Type B pancreatic cell (in vitro differentiated cells): ENCODE results near the gene TPRX1. TPM values are rescaled to one million over a fixed set of nuclear protein-coding genes. Genes with fewer than 3 reads are reported as not detected.

Source experiments
- DNase-seq: peaks from one replicate; pipeline ENCODE4 v3.0.0; 2021; ENCODE audit warnings: mixed read lengths; ENCODE audit not compliant: unreplicated experiment; ENCODE audit errors: extremely low spot score
- H3K27ac Mint-ChIP-seq: 2 replicates; pipeline ENCODE4 v1.8.0; 2021; ENCODE audit warnings: mild to moderate bottlenecking, mixed read lengths
- H3K27me3 Mint-ChIP-seq: 2 replicates; pipeline ENCODE4 v1.8.0; 2021; ENCODE audit warnings: mixed read lengths
- H3K36me3 Mint-ChIP-seq: 2 replicates; pipeline ENCODE4 v1.8.0; 2021; ENCODE audit warnings: mixed read lengths
- H3K4me1 Mint-ChIP-seq: one replicate; pipeline ENCODE4 v1.8.0; 2021; ENCODE audit warnings: mixed read lengths; ENCODE audit not compliant: unreplicated experiment
- H3K4me3 Mint-ChIP-seq: 2 replicates; pipeline ENCODE4 v1.8.0; 2021; ENCODE audit warnings: mild to moderate bottlenecking, mixed read lengths
- H3K9me3 Mint-ChIP-seq: 2 replicates; pipeline ENCODE4 v1.8.0; 2021; ENCODE audit warnings: mixed read lengths
- total RNA-seq: library from RNA; stranded (reverse); gene quantifications from 2 replicates; pipeline ENCODE4 v1.2.1, GENCODE V29; 2021; ENCODE audit warnings: low replicate concordance
- TF ChIP-seq, protein P1 (sequence below): fragments of 200-600 bp; sonication (generic); conservative IDR thresholded peaks from 2 replicates; pipeline ENCODE4 v1.5.0; 2021; ENCODE audit warnings: antibody characterized with exemption, mild to moderate bottlenecking

TPRX1 gene
- total RNA-seq, 1 donor from 2014 or later = not detected

- DNase-seq = no peak
- Mint-ChIP-seq H3K4me1 (peaks cover 6% of the 10 kb centered on the region), H3K4me3 (no peak overlapping the region), H3K27me3 (no peaks in the 10 kb centered on the region), H3K9me3 (no peaks in the 10 kb centered on the region), H3K36me3 (peaks cover 22% of the 10 kb centered on the region), H3K27ac (no peak overlapping the region)
- TF ChIP-seq, protein P1, sequence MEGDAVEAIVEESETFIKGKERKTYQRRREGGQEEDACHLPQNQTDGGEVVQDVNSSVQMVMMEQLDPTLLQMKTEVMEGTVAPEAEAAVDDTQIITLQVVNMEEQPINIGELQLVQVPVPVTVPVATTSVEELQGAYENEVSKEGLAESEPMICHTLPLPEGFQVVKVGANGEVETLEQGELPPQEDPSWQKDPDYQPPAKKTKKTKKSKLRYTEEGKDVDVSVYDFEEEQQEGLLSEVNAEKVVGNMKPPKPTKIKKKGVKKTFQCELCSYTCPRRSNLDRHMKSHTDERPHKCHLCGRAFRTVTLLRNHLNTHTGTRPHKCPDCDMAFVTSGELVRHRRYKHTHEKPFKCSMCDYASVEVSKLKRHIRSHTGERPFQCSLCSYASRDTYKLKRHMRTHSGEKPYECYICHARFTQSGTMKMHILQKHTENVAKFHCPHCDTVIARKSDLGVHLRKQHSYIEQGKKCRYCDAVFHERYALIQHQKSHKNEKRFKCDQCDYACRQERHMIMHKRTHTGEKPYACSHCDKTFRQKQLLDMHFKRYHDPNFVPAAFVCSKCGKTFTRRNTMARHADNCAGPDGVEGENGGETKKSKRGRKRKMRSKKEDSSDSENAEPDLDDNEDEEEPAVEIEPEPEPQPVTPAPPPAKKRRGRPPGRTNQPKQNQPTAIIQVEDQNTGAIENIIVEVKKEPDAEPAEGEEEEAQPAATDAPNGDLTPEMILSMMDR = no peak
Observed at GRCh38 chr19:47786566-47786965, 17.8 kb downstream of the TPRX1 start.

GRCh38 chr19:47781590-47782262, 22.6 kb downstream of the TPRX1 start:
- H3K36me3 Mint-ChIP-seq = peaks cover 23% of the 10 kb centered on the region
- H3K4me3 Mint-ChIP-seq = peak overlapping the region; percentile 22
- TF ChIP-seq, protein P1 = no peak
- peaks cover 9% of the 10 kb centered on the region for H3K4me1 Mint-ChIP-seq
- no peak overlapping the region for H3K27ac Mint-ChIP-seq
- no peak for DNase-seq
- H3K9me3 Mint-ChIP-seq = no peaks in the 10 kb centered on the region
- H3K27me3 Mint-ChIP-seq = no peaks in the 10 kb centered on the region

GRCh38 chr19:47780215-47780551, 24.2 kb downstream of the TPRX1 start:
- H3K4me1 Mint-ChIP-seq = peaks cover 14% of the 10 kb centered on the region
- no peaks in the 10 kb centered on the region for H3K27me3 Mint-ChIP-seq
- TF ChIP-seq, protein P1 = no peak
- H3K9me3 Mint-ChIP-seq = no peaks in the 10 kb centered on the region
- H3K36me3 Mint-ChIP-seq = peaks cover 23% of the 10 kb centered on the region
- H3K4me3 Mint-ChIP-seq = peak overlapping the region; percentile 97
- H3K27ac Mint-ChIP-seq = peak overlapping the region; percentile 57
- no peak for DNase-seq

DNA sequence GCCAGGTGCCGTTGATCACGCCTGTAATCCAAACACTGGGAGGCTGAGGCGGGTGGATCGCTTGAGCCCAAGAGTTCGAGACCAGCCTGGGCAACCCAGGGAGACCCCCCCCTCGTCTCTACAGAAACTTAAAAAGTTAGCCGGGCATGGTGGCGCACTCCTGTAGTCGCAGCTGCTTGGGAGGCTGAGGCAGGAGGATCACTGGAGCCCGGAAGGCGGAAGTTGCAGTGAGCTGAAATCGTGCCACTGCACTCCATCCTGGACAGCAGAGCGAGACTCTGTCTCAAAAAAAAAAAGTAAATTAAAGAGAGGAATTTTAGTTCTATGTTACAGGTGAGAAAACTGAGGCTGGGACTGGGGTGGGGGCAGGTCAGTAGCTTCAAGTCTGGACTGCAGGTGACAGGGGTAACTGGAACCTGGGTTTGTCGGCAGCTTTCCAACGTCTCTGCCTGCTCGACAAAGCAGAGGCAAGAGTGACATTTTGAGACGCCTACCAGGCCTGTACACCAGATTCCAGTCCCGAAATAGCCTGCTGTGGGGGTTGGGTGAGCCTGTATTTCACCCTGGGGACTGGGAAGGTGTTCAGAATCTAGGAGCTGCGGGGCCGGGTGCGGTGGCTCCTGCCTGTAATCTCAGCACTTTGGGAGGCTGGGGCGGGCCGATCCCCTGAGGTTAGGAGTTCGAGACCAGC, 24.7 kb downstream of the TPRX1 start:
- TF ChIP-seq, protein P1 = no peak
- H3K36me3 Mint-ChIP-seq = peaks cover 23% of the 10 kb centered on the region
- no peaks in the 10 kb centered on the region for H3K9me3 Mint-ChIP-seq
- no peak for DNase-seq
- no peaks in the 10 kb centered on the region for H3K27me3 Mint-ChIP-seq
- H3K4me3 Mint-ChIP-seq = peak overlapping the region; percentile 97
- H3K27ac Mint-ChIP-seq = peak overlapping the region; percentile 81
- H3K4me1 Mint-ChIP-seq = peaks cover 14% of the 10 kb centered on the region

- H3K4me3 Mint-ChIP-seq = peak overlapping the region; percentile 97
- H3K4me1 Mint-ChIP-seq = peaks cover 14% of the 10 kb centered on the region
- no peaks in the 10 kb centered on the region for H3K9me3 Mint-ChIP-seq
- H3K36me3 Mint-ChIP-seq = peaks cover 17% of the 10 kb centered on the region
- peak overlapping the region; percentile 81 for H3K27ac Mint-ChIP-seq
- DNase-seq = no peak
- H3K27me3 Mint-ChIP-seq = no peaks in the 10 kb centered on the region
- TF ChIP-seq, protein P1 = no peak
Observed at GRCh38 chr19:47778954-47779351, 25.4 kb downstream of the TPRX1 start.
